ENCODE data around the gene RACGAP1.

RACGAP1 gene

DNA sequence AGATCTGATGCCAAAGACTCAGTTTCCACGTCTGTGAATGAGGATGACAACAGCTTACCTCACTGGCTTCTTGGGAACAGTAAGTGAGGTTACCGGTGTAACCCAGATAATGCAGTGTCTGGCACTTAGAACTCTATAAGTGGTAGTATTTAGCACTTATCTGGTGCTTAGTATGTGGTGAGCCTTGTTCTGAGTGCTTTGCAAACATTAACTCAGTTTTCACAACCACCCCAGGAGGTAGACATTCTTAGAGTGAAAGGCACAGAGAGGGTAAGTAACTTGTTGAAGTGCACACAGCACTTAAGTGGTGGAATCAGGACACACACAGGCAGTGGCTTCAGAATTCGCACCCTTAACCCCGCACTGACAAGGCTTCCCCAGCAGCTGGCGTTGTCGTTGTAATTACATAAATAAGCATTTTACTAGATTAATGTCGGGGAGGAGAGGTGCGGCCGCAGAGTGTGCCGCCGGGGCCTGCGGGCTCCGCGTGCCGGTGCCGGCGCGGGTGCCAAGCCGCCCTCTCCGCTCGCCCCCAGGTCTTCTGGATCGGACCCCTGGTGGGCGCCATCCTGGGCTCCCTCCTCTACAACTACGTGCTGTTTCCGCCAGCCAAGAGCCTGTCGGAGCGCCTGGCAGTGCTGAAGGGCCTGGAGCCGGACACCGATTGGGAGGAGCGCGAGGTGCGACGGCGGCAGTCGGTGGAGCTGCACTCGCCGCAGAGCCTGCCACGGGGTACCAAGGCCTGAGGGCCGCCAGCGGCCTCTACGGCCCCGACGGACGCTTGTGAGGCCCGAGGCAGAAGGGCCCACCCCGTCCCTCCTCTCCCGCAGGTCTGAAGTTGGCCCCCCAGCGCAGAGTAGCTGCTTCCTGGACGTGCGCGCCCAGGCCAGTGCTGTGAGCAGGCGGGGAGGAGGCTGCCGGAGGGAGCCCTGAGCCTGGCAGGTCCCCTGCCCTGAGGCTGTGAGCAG, 70.1 kb downstream of the RACGAP1 start:
- DNase-seq (ENCODE audit: low spot score) = no peak

GRCh38 chr12:49953961-49954846, 71.1 kb downstream of the RACGAP1 start:
- no peak for DNase-seq (ENCODE audit: low spot score)

- DNase-seq (ENCODE audit: low spot score) = no peak
These were observed 72.1 kb downstream of the RACGAP1 start for GRCh38 chr12:49953151-49953550.

DNA sequence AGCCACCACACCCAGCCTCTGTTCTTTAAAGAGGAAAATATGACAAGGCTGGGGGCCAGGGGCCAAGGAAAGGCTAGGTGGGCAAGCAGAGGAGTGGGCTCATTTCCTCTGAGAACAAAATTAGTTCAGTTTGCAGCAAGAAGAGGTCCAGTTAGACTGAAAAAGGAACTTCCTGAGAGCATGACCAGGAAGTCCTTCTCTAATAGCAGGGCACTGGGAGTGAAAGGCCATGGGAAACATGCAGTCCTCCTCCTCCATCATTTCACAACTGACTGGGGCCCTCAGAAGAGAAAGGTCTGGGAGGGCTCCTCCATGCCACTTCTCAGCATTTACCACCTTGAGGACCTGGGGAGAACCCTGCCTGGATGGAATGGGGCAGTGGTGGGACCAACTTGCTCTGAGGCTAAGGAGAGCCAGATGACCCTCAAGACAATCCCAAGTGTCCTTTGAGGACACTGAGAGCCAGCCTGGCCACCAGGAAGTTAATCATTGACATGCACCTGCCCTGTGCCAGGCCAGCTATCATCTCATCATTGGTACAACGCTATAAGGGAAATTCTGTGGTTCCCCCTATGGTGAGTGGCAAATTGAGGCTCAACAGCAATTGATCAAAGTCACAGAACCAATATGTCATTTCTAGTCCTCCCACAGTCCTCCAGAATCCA, 72.8 kb downstream of the RACGAP1 start:
- DNase-seq (ENCODE audit: low spot score) = no peak

- no peak for DNase-seq (ENCODE audit: low spot score)
These were observed 73.7 kb downstream of the RACGAP1 start for GRCh38 chr12:49951411-49952240.

DNA sequence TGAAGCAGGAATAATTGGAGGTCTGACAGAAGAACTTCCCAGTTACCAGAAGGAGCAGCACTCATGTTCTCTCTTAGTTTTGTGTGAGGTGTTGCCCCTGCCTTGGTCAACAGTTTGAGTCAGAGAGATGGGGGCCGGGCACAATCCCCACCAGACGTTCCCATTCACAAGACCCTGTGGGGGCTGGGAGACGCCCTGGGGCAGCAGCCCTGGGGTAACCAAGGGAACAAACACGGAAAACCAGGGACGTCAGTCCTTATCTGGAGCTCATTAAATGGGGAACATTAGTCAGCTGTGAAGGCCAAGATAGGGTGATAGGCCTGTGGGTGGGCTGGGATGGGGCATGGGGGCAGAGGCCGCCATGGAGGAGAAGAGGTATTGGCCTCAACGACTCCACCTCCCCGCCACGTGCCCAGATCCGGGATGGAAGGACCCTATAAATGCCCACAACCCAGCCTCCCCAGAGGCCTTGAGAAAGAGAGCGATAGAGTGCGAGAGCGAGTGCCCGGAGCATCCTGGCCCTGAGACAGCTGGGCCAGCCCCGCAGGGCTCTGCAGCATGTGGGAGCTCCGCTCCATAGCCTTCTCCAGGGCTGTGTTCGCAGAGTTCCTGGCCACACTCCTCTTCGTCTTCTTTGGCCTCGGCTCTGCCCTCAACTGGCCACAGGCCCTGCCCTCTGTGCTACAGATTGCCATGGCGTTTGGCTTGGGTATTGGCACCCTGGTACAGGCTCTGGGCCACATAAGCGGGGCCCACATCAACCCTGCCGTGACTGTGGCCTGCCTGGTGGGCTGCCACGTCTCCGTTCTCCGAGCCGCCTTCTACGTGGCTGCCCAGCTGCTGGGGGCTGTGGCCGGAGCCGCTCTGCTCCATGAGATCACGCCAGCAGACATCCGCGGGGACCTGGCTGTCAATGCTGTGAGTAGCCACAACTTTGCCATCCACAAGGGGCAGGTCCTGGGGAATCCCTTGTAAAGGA, 74.7 kb downstream of the RACGAP1 start, which contains the start of gene AQP2:
TSS of gene AQP2 (plus strand) at position 465 of the 979 bp plus-strand sequence. CDS start at position 559, 94 bp downstream.
- no peak for DNase-seq (ENCODE audit: low spot score)

DNA sequence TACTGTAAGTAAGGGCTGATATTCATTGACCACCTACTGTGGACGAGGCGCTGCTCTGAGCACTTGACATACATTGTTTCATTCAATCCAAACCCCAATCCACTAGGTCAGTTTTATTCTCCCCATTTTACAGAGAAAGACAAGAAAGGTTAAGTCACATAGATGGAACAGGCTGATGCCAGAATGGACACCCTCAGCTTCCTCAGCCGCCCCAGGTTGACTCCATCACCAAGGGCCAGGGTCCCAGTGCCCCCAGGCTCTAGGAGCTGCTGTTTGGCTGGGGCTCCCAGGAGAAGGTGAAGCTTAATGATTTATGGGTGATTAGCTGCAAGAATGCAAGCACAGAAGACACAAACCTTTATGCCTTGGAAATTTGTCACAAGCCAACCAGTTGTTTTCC, 75.4 kb downstream of the RACGAP1 start:
- DNase-seq (ENCODE audit: low spot score) = no peak

GRCh38 chr12:49948866-49949845, 76.1 kb downstream of the RACGAP1 start:
- no peak for DNase-seq (ENCODE audit: low spot score)

DNA sequence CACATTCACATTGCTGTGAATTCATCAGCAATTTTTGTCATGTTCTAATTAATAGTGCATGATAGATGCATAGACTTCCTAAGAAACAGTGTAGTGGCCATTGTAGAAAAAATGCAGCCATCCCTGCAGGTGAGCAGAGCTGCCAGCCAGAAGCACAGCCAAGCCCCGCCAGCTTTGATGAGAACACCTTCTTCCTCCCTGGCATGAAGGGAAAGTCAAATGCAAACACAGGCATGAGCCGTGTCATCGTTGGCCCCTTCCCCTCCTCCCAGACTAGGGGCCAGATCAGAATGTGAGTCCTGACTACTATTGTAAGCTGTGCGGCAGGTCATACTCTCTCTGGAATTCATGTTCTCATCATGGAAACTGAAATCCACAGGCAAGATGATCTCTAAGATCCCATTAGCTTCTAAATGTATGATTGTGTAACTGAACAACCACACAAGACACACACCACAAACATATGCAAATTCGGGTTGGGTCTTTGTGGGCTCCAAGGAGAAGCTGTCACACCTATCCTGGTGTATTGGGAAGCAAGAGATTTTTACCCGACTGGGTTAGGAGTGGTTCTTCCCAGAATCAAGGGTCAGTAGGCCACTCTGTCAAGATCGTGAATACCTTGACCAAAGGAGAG, 77.6 kb downstream of the RACGAP1 start:
- no peak for DNase-seq (ENCODE audit: low spot score)

GRCh38 chr12:49946497-49946896, 78.8 kb downstream of the RACGAP1 start:
- no peak for DNase-seq (ENCODE audit: low spot score)

DNA sequence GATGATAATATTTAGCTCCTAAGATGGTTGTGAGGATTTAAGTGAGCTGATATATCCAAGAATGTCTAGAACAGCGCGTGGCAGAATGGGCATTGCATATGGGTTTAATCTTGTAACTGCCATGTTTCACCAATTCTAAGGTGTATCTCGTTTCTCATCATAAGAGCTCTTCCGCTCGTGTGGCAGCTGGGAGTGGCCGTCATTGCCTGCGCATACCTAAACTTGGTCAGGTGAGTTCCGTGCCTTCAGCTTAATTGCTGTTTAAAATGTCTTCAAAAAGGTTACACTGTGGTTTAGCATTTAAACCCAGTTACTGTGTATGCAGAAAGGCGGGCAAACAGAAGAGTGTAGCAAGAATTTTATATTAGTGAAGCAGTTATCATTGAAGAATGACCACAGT, 79.2 kb downstream of the RACGAP1 start:
- peak; percentile 1 for DNase-seq (ENCODE audit: low spot score)

GRCh38 chr12:49945394-49946080, 79.8 kb downstream of the RACGAP1 start:
- DNase-seq (ENCODE audit: low spot score) = peak; percentile 87

DNA sequence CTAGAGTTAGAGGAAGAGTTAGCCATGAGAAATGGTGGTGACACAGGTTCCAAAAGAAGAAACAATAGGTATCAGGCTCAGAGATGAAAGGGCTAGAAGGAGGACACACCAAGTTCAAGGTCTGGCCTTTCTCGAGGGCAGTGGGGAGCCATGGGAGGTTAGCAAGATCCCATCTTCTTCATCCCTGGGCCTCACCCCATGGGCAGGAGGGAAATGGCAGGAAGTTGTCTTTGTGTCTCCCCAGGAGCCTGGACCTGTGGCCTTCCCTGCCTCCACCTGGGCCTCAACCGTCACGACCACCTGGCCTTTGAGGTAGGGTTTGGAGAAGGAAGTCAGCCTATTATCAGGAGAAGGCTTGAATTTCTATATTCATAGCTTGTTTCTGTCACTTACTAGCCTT, 80.6 kb downstream of the RACGAP1 start:
- DNase-seq (ENCODE audit: low spot score) = no peak

GRCh38 chr12:49944046-49944445, 81.2 kb downstream of the RACGAP1 start:
- no peak for DNase-seq (ENCODE audit: low spot score)

- no peak for DNase-seq (ENCODE audit: low spot score)
These were observed 81.7 kb downstream of the RACGAP1 start for GRCh38 chr12:49943625-49943960.

DNA sequence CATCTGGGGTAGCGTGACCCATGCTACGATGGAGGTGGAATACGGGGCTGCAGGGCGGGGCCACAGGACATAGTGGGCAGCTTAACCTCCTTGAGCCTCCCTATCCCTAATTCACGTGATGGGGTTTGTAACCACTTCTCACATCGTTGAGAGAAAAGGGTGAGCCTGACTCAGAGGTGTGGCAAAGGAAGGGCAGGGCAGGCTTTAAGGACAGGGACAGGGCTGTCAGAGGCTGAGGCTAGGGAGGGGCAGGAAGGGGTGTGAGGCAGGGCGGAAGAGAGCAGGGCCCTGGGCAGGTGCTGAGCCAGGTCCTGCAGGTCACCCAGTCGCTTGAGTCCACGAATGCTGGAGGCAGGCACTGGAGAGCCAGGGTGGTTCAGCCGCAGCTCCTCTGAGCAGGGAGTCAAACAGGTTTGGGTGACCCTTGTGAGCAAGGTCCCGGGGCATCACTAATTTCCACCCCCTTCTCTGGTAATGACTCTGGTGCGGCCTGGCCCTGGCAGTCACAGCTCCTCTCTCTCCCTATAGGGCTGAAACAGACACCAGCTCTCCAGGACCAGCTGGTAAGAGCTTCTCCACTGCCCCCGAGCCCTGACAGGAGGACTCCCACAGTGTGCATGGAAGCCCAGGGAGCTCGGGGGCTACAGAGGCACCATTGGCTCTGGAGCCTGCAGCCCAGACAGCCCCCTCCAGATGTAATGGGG, 82.2 kb downstream of the RACGAP1 start:
- DNase-seq (ENCODE audit: low spot score) = peak; percentile 4

DNA sequence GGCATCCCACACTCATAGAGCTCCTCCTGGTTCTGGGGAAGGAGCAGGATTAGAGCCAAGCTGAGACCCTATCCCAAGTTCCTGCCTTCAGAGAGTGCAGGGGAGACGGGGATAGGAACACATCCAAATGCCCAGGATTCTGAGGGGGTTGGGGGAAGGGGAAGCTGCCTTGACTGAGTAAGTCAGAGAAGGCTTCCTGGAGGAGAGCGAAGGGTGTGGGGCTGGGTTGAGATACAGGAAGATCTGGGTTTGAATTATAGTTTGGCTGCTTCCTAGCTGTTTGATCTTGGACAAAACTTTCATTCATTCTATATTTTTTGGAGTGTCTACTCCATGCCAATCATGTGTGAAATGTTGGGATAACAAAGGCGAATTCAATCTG, 82.8 kb downstream of the RACGAP1 start:
- DNase-seq (ENCODE audit: low spot score) = no peak
